Measurements from ENCODE around the gene GAL3ST2. TPM values are rescaled to one million over a fixed set of nuclear protein-coding genes. Genes with fewer than 3 reads are reported as not detected.

GAL3ST2 gene
- total and polyA plus RNA-seq, 2 of the 8 experiments (the other 6 are each of a cell fraction or from before 2014, with no cell fraction given), result not detected

GRCh38 chr2:241746084-241746483 lies 30.5 kb upstream of the GAL3ST2 start (continued):
- TF ChIP-seq RNF2 (IDR thresholded peaks at IDR 0.05; ENCODE audit: borderline replicate concordance, low read depth, low read length, missing control alignments, poor library complexity, severe bottlenecking) (no peak), CHD7 (IDR thresholded peaks at IDR 0.05; ENCODE audit: insufficient replicate concordance, low read length) (no peak), BRCA1 (IDR thresholded peaks at IDR 0.05; ENCODE audit: low read depth, low read length) (no peak), TAF7 (optimal IDR thresholded peaks at IDR 0.05; ENCODE audit: borderline replicate concordance, low read depth, low read length) (no peak), SP2 (IDR thresholded peaks at IDR 0.05; ENCODE audit: low read length) (no peak), BACH1 (IDR thresholded peaks at IDR 0.05; ENCODE audit: low read length) (no peak), TAF1 (IDR thresholded peaks at IDR 0.05; ENCODE audit: low read depth, low read length) (no peak), CHD2 (IDR thresholded peaks at IDR 0.05; ENCODE audit: low read length) (no peak), SIX5 (IDR thresholded peaks at IDR 0.05; ENCODE audit: low read depth, low read length) (no peak), RFX5 (IDR thresholded peaks at IDR 0.05; ENCODE audit: borderline replicate concordance, low read depth, low read length) (no peak)

Data from H1 (cell line).